Immature natural killer cell (primary cell): ENCODE results near the gene COQ10B. TPM values are rescaled to one million over a fixed set of nuclear protein-coding genes. Genes with fewer than 3 reads are reported as not detected.
"Not testable (repeated sequence)": the region's sequence is repeated elsewhere in the genome, so short reads cannot be mapped to it uniquely, and the experiment has no call there.

Experiments used
- DNase-seq, 3 donors: peaks; one replicate each; pipeline ENCODE4 v3.0.0; 2022; ENCODE audit warnings: mixed read lengths in 1 of 3
- H3K27ac Mint-ChIP-seq, 6 donors: one replicate each; pipeline ENCODE4 v1.8.0; 2020; ENCODE audit warnings: mixed read lengths in 6 of 6, mild to moderate bottlenecking in 5 of 6, inconsistent platforms in 4 of 6, moderate library complexity in 3 of 6
- H3K27me3 Mint-ChIP-seq, 3 donors: one replicate each; pipeline ENCODE4 v1.8.0; 2020 to 2021; ENCODE audit warnings: low read depth in 3 of 3, mild to moderate bottlenecking in 3 of 3, mixed read lengths in 3 of 3, moderate library complexity in 3 of 3, inconsistent platforms in 1 of 3
- H3K36me3 Mint-ChIP-seq, 3 donors: one replicate each; pipeline ENCODE4 v1.8.0; 2020; ENCODE audit warnings: mixed read lengths in 3 of 3, inconsistent platforms in 2 of 3, mild to moderate bottlenecking in 2 of 3
- H3K4me1 Mint-ChIP-seq, 2 donors: one replicate each; pipeline ENCODE4 v1.8.0; 2020; ENCODE audit warnings: inconsistent platforms in 2 of 2, mild to moderate bottlenecking in 2 of 2, mixed read lengths in 2 of 2, moderate library complexity in 1 of 2
- H3K4me3 Mint-ChIP-seq, 5 donors: one replicate each; pipeline ENCODE4 v1.8.0; 2020; ENCODE audit warnings: mild to moderate bottlenecking in 5 of 5, mixed read lengths in 5 of 5, inconsistent platforms in 3 of 5, moderate library complexity in 3 of 5
- H3K9me3 Mint-ChIP-seq, 6 donors: one replicate each; pipeline ENCODE4 v1.8.0; 2020; ENCODE audit warnings: mild to moderate bottlenecking in 6 of 6, mixed read lengths in 6 of 6, inconsistent platforms in 4 of 6, moderate library complexity in 3 of 6
- polyA plus RNA-seq, 3 donors: library from polyadenylated mRNA; unstranded; fragments of 300-500 nt; fragmentation: Illumina TruSeq; gene quantifications; one replicate each; pipeline ENCODE4 v1.2.3, GENCODE V29; 2021

Gene COQ10B
- polyA plus RNA-seq, 3 donors from 2014 or later = 49.4 to 80.9 (median 56.6) TPM

DNA sequence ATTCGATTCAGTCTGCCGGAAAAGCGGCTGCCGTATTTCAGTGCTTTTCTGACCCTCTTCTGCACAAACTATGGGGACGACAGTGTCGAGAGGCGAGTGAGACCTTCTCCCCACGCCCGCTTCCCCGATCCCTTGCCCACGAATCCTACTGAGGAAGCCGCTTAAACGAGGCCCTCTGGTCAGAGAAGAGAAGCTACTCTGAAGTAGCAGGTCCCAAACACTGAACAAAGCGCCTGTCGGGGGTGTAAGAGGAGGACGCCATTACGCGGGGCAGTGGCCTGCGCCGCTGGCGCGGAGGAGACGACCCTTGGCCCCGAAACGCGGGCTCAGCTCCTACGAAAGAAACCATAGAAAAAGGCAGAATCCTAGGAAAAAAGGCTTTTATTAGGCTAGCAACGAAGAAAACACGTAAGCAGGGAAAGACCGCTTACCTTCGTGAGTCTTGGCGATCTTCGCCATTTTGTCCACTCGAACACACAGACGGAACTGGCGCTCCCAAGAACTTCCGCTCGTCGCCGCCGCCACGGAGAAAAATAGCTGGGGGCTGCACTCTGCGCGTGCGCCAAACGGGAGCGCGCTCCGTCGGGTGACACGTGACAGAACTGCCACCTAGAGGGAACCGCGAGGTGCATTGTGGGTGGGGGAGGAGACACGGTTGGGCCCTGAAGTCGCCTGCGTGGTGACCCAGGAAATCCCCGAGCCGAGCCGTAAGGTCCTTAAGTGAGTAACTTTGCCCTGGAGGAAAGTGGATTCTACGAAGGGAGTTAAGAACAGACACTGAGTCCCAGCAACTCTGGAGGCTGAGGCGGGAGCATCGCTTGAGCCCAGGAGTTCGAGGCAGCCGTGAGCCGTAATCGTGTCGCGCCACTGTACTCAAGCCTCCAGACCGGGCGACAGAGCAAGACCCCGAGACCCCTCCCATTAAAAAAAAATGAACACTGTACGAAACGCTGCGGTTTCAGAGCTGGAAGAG lies 18.5 kb upstream of the COQ10B start, which contains the start of gene SF3B1:
TSS of gene SF3B1 (minus strand) at position 488 of the 973 bp plus-strand sequence. CDS start at position 459, 29 bp downstream.
- Mint-ChIP-seq H3K4me3 (peak within 1 kb of the TSS; percentile 99 to 100 (median 100)), H3K4me1 (peaks cover 61 to 65% of the 10 kb centered on the region in 2 donors), H3K27me3 (peaks cover 10 to 13% (median 11%) of the 10 kb centered on the region in 3 donors), H3K36me3 (no peaks in the 10 kb centered on the region), H3K27ac (peak within 1 kb of the TSS; percentile 100), H3K9me3 (no peaks in the 10 kb centered on the region)
- DNase-seq = peak; percentile 99

DNA sequence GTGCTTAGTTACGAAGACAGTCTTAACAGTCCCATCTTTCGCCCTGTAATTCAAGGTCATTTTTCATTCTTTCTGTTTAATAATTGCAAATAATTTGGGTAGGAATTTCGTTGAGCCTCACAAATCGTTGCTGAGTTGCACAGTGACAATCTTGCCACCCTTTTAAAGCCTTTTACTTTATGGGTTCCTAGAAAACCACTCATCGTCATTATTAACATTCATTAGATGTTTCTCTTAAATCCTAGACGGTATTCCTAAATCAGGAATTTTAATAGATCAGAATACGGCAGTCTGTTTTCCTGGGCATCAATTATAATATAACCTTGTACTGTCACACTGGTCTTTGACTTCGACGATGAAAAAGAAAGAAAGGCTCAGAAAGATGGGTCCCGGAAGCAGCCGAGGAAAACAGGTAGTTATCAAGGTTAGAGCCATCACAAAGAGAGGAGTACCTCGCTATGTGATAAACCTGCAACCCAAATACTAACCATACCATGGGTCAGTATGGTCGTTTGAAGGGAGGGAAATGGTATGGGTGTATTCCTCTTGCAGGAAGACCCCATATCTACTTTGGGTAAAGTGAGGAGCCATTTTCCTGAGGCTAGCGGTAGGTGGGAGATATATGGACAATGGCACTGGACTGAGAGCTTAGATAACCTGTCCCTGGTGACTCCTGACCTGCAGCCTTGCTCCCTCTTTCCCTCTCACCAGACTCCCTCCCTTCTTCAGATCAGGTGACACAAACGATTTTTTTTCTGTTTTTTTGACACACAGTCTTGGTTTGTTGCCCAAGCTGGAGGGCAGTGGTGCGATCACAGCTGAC lies 17.5 kb upstream of the COQ10B start:
- no peak for DNase-seq
- peak overlapping the region; percentile 99 to 100 (median 100) for H3K4me3 Mint-ChIP-seq
- H3K27ac Mint-ChIP-seq = peak overlapping the region; percentile 100
- peaks cover 52 to 55% of the 10 kb centered on the region in 2 donors for H3K4me1 Mint-ChIP-seq
- peaks cover 10 to 13% (median 11%) of the 10 kb centered on the region in 3 donors for H3K27me3 Mint-ChIP-seq
- no peaks in the 10 kb centered on the region for H3K9me3 Mint-ChIP-seq
- H3K36me3 Mint-ChIP-seq = no peaks in the 10 kb centered on the region

- DNase-seq = no peak
- H3K9me3 Mint-ChIP-seq = no peaks in the 10 kb centered on the region
- H3K4me3 Mint-ChIP-seq = peak overlapping the region in 3 of 5 donors; percentile 9 to 57 (median 21)
- H3K4me1 Mint-ChIP-seq = peaks cover 36 to 39% of the 10 kb centered on the region in 2 donors
- H3K27ac Mint-ChIP-seq = peak overlapping the region in 4 of 6 donors; percentile 35 to 66 (median 44)
- H3K36me3 Mint-ChIP-seq = no peaks in the 10 kb centered on the region
- peaks cover 10 to 13% (median 11%) of the 10 kb centered on the region in 3 donors for H3K27me3 Mint-ChIP-seq
Observed at GRCh38 chr2:197437380-197437779, 16.0 kb upstream of the COQ10B start.

GRCh38 chr2:197442857-197443256 lies 10.5 kb upstream of the COQ10B start:
- Mint-ChIP-seq H3K36me3 (no peaks in the 10 kb centered on the region), H3K4me3 (no peak overlapping the region), H3K4me1 (no peaks in the 10 kb centered on the region), H3K9me3 (no peaks in the 10 kb centered on the region), H3K27ac (no peak overlapping the region), H3K27me3 (peaks cover 0 to 3% (median 2%) of the 10 kb centered on the region in 3 donors)
- no peak for DNase-seq

DNA sequence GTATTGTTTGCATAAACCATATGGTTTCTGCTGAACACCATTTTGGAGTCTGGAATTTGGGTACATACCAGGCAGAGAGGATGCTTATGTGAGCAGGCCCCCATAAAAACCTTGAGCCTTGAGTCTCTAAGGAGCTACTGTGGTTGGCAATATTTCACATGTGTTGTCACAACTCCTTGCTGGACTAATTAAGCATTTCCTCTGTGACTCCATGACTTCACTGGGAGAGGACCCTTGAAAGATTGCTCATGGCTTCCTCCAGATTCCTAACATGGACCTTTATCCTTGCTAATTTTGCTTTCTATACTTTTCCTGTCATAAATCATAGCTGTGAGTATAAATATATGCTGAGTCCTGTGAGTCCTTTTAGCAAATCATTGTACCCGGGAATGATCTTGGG lies 7.6 kb upstream of the COQ10B start:
- Mint-ChIP-seq H3K9me3 (no peaks in the 10 kb centered on the region), H3K4me3 (no peak overlapping the region), H3K27ac (no peak overlapping the region), H3K27me3 (peaks cover 0 to 3% (median 2%) of the 10 kb centered on the region in 3 donors), H3K4me1 (no peaks in the 10 kb centered on the region), H3K36me3 (no peaks in the 10 kb centered on the region)
- DNase-seq = no peak

- DNase-seq = no peak
- H3K27ac Mint-ChIP-seq = no peak overlapping the region
- H3K9me3 Mint-ChIP-seq = no peaks in the 10 kb centered on the region
- H3K4me1 Mint-ChIP-seq = peaks cover 0 to 4% of the 10 kb centered on the region in 2 donors
- no peak overlapping the region for H3K4me3 Mint-ChIP-seq
- H3K27me3 Mint-ChIP-seq = peaks cover 0 to 3% (median 3%) of the 10 kb centered on the region in 3 donors
- no peaks in the 10 kb centered on the region for H3K36me3 Mint-ChIP-seq
Observed at GRCh38 chr2:197446844-197447243, 6.5 kb upstream of the COQ10B start.

- H3K36me3 Mint-ChIP-seq = no peaks in the 10 kb centered on the region
- H3K27me3 Mint-ChIP-seq = peaks cover 9 to 19% (median 11%) of the 10 kb centered on the region in 3 donors
- H3K27ac Mint-ChIP-seq = no peak overlapping the region
- no peak for DNase-seq
- no peaks in the 10 kb centered on the region for H3K9me3 Mint-ChIP-seq
- H3K4me3 Mint-ChIP-seq = no peak overlapping the region
- peaks cover 29 to 30% of the 10 kb centered on the region in 2 donors for H3K4me1 Mint-ChIP-seq
Observed at GRCh38 chr2:197450465-197450864, 2.9 kb upstream of the COQ10B start.

DNA sequence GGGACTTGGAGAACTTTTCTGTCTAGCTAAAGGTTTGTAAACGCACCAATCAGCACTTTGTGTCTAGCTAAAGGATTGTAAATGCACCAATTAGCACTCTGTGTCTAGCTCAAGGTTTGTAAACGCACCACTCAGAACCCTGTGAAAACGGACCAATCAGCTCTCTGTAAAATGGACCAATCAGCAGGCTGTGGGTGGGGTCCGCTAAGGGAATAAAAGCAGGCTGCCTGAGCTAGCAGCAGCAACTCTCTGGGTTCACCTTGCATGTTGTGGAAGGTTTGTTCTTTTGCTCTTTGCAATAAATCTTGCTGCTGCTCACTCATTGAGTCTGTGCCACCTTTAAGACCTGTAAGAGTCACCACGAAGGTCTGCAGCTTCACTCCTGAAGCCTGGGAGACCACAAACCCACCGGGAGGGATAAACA lies 2.4 kb upstream of the COQ10B start:
- H3K9me3 Mint-ChIP-seq, DNase-seq, H3K36me3 Mint-ChIP-seq: not testable (repeated sequence)
- H3K4me1 Mint-ChIP-seq = peaks cover 34 to 35% of the 10 kb centered on the region in 2 donors
- H3K27me3 Mint-ChIP-seq = peaks cover 9 to 17% (median 13%) of the 10 kb centered on the region in 3 donors
- peak overlapping the region in 2 of 5 donors; percentile 27 to 48 for H3K4me3 Mint-ChIP-seq
- H3K27ac Mint-ChIP-seq = peak overlapping the region in 5 of 6 donors; percentile 36 to 100 (median 65)

GRCh38 chr2:197452754-197453122 lies 614 bp upstream of the COQ10B start:
- Mint-ChIP-seq H3K36me3 (no peaks in the 10 kb centered on the region), H3K4me3 (peak overlapping the region; percentile 96 to 100 (median 99)), H3K4me1 (peaks cover 48 to 50% of the 10 kb centered on the region in 2 donors), H3K9me3 (no peaks in the 10 kb centered on the region), H3K27me3 (peaks cover 9 to 17% (median 10%) of the 10 kb centered on the region in 3 donors), H3K27ac (peak overlapping the region; percentile 98 to 100 (median 100))
- no peak for DNase-seq

DNA sequence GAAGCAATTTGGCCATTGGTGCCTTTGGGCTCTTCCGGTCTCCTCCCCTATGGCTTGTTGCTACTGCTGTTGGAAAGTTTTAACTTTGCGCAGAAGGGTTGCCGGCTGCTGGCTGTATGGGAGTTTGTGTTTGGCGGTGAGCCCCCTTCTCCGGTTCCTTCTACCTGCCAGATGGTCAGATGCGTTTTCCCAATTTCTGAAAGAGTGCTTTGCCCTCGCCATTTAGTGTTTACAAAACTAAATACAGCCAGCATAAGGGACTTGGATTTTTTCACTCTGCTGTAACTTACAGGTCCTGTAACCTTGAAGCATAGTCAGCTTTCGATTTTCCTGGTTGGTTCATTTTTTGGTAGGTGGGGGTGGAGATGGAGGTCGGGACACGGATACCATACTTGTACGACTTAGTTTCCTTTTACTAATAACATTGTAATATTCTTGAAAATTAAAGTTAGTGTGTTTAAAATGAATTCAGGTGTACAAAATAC lies 604 bp downstream of the COQ10B start:
- peaks cover 57 to 62% of the 10 kb centered on the region in 2 donors for H3K4me1 Mint-ChIP-seq
- no peak for DNase-seq
- no peaks in the 10 kb centered on the region for H3K9me3 Mint-ChIP-seq
- H3K27ac Mint-ChIP-seq = peak overlapping the region; percentile 98 to 100 (median 100)
- H3K4me3 Mint-ChIP-seq = peak overlapping the region; percentile 96 to 100 (median 99)
- H3K36me3 Mint-ChIP-seq = no peaks in the 10 kb centered on the region
- H3K27me3 Mint-ChIP-seq = peaks cover 9 to 17% (median 10%) of the 10 kb centered on the region in 3 donors

DNA sequence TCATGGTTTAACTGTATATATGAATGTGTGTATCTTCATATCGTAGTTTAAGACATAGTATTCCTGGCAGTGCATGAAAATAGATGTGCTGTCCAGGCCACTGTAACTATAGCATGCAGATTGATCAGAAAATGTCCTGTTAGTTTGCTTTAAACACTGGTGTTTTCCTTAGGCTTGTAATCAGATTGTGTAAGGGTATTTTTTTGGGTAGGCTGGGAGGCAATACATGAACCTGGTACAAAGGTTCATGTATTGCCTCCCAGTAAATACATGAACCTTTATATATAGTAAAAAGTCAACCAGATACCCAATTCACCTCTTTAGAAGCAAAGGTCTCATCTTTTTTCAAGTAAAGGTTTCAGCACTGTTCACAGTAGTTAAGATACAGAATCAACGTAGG lies 1.6 kb downstream of the COQ10B start:
- no peak for DNase-seq
- peak overlapping the region; percentile 98 to 100 (median 100) for H3K27ac Mint-ChIP-seq
- no peaks in the 10 kb centered on the region for H3K9me3 Mint-ChIP-seq
- H3K4me1 Mint-ChIP-seq = peaks cover 62 to 72% of the 10 kb centered on the region in 2 donors
- peak overlapping the region; percentile 96 to 100 (median 99) for H3K4me3 Mint-ChIP-seq
- H3K36me3 Mint-ChIP-seq = no peaks in the 10 kb centered on the region
- H3K27me3 Mint-ChIP-seq = peaks cover 9 to 17% (median 10%) of the 10 kb centered on the region in 3 donors

DNA sequence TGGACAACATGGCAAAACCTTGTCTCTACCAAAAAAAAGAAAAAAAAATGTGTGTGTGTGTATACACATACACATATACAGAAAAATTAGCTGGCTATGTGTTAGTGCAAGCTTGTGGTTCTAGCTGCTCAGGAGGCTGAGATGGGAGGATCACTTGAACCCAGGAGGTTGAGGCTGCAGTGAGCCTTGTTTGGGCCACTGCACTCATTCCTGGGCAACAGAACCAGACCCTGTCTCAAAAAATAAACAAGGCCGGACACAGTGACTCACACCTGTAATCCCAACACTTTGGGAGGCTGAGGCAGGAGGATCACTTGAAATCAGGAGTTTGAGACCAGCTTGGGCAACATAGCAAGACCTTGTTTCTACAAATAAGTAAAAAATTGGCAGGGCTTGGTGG lies 2.1 kb downstream of the COQ10B start:
- peak overlapping the region; percentile 9 to 63 (median 44) for H3K4me3 Mint-ChIP-seq
- H3K4me1 Mint-ChIP-seq = peaks cover 62 to 77% of the 10 kb centered on the region in 2 donors

GRCh38 chr2:197460649-197461048 lies 7.3 kb downstream of the COQ10B start:
- Mint-ChIP-seq H3K27me3 (peaks cover 0 to 6% (median 2%) of the 10 kb centered on the region in 3 donors), H3K27ac (peak overlapping the region in 1 of 6 donors; percentile 29), H3K4me3 (no peak overlapping the region), H3K9me3 (no peaks in the 10 kb centered on the region), H3K36me3 (peaks cover 0 to 16% (median 15%) of the 10 kb centered on the region in 3 donors), H3K4me1 (peaks cover 36 to 61% of the 10 kb centered on the region in 2 donors)
- no peak for DNase-seq

More for the DNA sequence above, 2.1 kb downstream of the COQ10B start:
- no peaks in the 10 kb centered on the region for H3K9me3 Mint-ChIP-seq
- DNase-seq = no peak
- peaks cover 9 to 17% (median 10%) of the 10 kb centered on the region in 3 donors for H3K27me3 Mint-ChIP-seq
- H3K36me3 Mint-ChIP-seq = peaks cover 0 to 1% (median 1%) of the 10 kb centered on the region in 3 donors
- peak overlapping the region in 4 of 6 donors; percentile 26 to 100 (median 55) for H3K27ac Mint-ChIP-seq
